Epithelial cell of esophagus (primary cell): ENCODE results near the gene RGS12.
A peak's percentile ranks its signal among the peaks of the same experiment; 100 is the strongest.

Experiments
- DNase-seq: peaks from one replicate; pipeline ENCODE4 v3.0.0; 2010; ENCODE audit warnings: low read depth
- H3K4me3 ChIP-seq: 2 replicates; pipeline ENCODE4 v1.5.1; 2011; ENCODE audit warnings: mild to moderate bottlenecking, low read length, control low read depth
- CTCF ChIP-seq: IDR thresholded peaks from 2 replicates; pipeline ENCODE4 v1.5.1; 2011; ENCODE audit warnings: low read depth, mild to moderate bottlenecking, low read length, control low read depth, inconsistent platforms; ENCODE audit not compliant: insufficient read depth; ENCODE audit errors: missing control alignments

Gene RGS12

GRCh38 chr4:3250956-3251690 is 41.7 kb upstream of the RGS12 start:
- H3K4me3 ChIP-seq = no peak overlapping the region
- DNase-seq = peak; percentile 14
- TF ChIP-seq CTCF = no peak

- TF ChIP-seq CTCF = no peak
- H3K4me3 ChIP-seq = no peak overlapping the region
- no peak for DNase-seq
These were observed 40.9 kb upstream of the RGS12 start for GRCh38 chr4:3251691-3252479.

DNA sequence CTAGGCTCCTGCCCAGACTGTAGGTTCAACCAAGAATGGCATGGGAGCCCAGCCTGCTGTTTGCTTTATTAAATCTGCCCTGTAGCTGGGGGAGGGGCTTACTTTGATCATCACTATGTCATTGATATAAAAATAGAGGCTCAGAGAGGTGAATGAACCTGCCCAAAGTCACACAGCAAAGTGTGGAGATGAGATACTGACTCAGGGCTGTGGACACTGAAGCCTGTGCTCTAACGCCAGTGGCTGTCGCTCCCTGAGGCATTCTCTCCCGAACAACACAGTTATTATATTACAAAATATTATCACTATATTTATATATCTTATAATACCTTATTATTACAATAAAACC is 40.4 kb upstream of the RGS12 start:
- DNase-seq = no peak

GRCh38 chr4:3252831-3253641 is 39.8 kb upstream of the RGS12 start:
- H3K4me3 ChIP-seq = no peak overlapping the region
- TF ChIP-seq CTCF = no peak
- no peak for DNase-seq

More for the DNA sequence above, 40.4 kb upstream of the RGS12 start:
- no peak for TF ChIP-seq CTCF
- H3K4me3 ChIP-seq = no peak overlapping the region

DNA sequence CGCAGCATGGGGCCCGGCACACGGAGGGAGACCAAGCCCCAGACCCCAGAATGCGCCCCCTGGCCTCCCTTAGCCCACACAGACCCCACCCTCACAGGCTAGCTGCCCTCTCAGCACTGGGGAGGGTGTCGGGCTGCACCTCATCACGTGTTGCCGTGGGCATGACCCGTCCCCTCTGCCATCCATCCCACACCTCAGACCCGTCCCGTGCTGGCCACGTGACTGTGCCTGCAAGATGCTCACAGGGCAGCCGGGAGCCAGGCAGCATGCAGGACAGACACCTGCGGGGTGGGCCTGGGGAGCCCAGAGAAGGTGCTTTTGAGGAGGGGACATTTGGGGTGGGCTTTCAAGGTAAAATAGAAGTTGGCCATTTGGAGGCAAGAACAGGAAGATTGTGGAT is 39.0 kb upstream of the RGS12 start:
- DNase-seq = no peak
- TF ChIP-seq CTCF = no peak
- H3K4me3 ChIP-seq = no peak overlapping the region

- no peak for DNase-seq
- no peak for TF ChIP-seq CTCF
- no peak overlapping the region for H3K4me3 ChIP-seq
These were observed 38.3 kb upstream of the RGS12 start for GRCh38 chr4:3254302-3255131.
